BE2C (cell line): ENCODE results near the gene C16orf96.
A peak's percentile ranks its signal among the peaks of the same experiment; 100 is the strongest.

Experiments
- DNase-seq: peaks from one replicate; pipeline ENCODE4 v3.0.0-alpha.2; 2020
- H3K27me3 ChIP-seq: fragments of 250-450 bp; sonication (Bioruptor Pico); 2 replicates; pipeline ENCODE4 v1.5.1; 2020; ENCODE audit warnings: mild to moderate bottlenecking
- H3K36me3 ChIP-seq: fragments of 250-450 bp; sonication (Bioruptor Pico); 2 replicates; pipeline ENCODE4 v1.5.1; 2020; ENCODE audit warnings: mild to moderate bottlenecking
- H3K4me1 ChIP-seq: fragments of 250-450 bp; sonication (Bioruptor Pico); 2 replicates; pipeline ENCODE4 v1.5.1; 2020
- H3K4me3 ChIP-seq: 2 replicates; pipeline ENCODE4 v1.5.1; 2011; ENCODE audit warnings: low read depth, low read length
- H3K9me3 ChIP-seq: fragments of 250-450 bp; sonication (Bioruptor Pico); 2 replicates; pipeline ENCODE4 v1.5.1; 2020
- CTCF ChIP-seq: IDR thresholded peaks from 2 replicates; pipeline ENCODE4 v1.5.1; 2012; ENCODE audit warnings: mild to moderate bottlenecking, low read depth, low read length

The C16orf96 gene

GRCh38 chr16:4618645-4619418 is 62.7 kb downstream of the C16orf96 start:
- no peaks in the 10 kb centered on the region for H3K9me3 ChIP-seq
- no peak for DNase-seq
- no peaks in the 10 kb centered on the region for H3K27me3 ChIP-seq
- H3K4me1 ChIP-seq: peaks cover 8% of the 10 kb centered on the region
- H3K4me3 ChIP-seq: no peak overlapping the region
- TF ChIP-seq CTCF: no peak
- H3K36me3 ChIP-seq: no peaks in the 10 kb centered on the region

DNA sequence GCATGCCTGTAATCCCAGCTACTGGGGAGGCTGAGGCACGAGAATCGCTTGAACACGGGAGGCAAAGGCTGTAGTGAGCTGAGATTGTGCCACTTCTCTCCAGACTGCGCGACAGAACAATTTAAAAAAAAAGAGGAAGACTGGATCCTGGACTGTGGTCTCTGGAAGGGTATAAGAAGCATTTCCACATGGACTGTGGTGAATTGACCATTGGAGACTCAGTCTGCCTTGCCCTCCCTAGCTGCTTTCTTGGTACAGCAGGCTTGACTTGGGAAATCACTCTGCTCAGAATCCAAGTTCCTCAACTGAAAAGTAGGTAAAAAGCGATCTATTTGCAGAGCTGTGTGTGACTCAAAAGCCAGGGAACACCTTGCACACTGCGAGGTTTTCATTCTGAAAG is 67.5 kb downstream of the C16orf96 start:
- no peak for TF ChIP-seq CTCF
- no peaks in the 10 kb centered on the region for H3K27me3 ChIP-seq
- peaks cover 4% of the 10 kb centered on the region; the same call in 1 of the 2 replicates for H3K36me3 ChIP-seq
- H3K9me3 ChIP-seq: no peaks in the 10 kb centered on the region
- no peak for DNase-seq
- H3K4me3 ChIP-seq: no peak overlapping the region
- H3K4me1 ChIP-seq: no peaks in the 10 kb centered on the region

- Histone ChIP-seq H3K4me3 (peak within 1 kb of the TSS; percentile 94), H3K9me3 (no peaks in the 10 kb centered on the region), H3K36me3 (peaks cover 4% of the 10 kb centered on the region; the same call in 1 of the 2 replicates), H3K4me1 (no peaks in the 10 kb centered on the region), H3K27me3 (no peaks in the 10 kb centered on the region)
- peak; percentile 96 for TF ChIP-seq CTCF
- peak; percentile 97 for DNase-seq
These were observed 68.1 kb downstream of the C16orf96 start, which contains the start of gene MGRN1 for GRCh38 chr16:4624015-4624826. TSS of gene MGRN1 (plus strand) at chr16:4624826. CDS start at chr16:4624961, 135 bp downstream.

- TF ChIP-seq CTCF: no peak
- DNase-seq: peak; percentile 49
These were observed 68.9 kb downstream of the C16orf96 start for GRCh38 chr16:4624827-4625559.

DNA sequence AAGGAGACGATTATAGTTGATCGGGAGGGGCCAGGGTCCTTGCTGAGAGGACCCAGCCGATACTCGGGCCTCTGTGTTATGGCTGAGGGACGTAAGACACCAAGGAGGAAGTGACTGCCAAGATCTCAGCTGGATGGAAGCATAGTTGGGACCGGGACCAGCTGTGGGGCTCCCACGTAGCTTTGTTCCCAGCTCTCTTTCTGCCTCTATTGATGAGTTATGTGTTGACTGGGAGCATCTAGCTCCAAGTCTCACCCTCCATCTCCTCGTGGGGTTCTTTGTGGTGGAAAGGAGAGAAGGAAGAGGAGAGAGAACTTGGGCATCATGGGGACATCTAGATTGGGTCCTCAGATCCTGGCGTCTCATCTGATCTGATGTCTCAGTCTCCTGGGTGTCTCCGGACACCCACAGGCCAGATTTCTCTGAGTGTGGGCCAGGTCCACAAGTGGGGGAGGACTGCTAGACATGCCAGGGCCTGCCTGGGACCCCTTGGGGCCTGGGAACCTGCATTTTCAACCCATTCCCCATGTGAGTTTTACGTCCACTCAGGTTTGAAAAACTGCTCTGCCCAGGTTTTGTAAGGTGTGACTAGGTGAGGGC is 69.5 kb downstream of the C16orf96 start:
- Histone ChIP-seq H3K4me1 (no peaks in the 10 kb centered on the region), H3K36me3 (peaks cover 4% of the 10 kb centered on the region; the same call in 1 of the 2 replicates), H3K4me3 (peak overlapping the region; percentile 94), H3K9me3 (no peaks in the 10 kb centered on the region), H3K27me3 (no peaks in the 10 kb centered on the region)
- no peak for TF ChIP-seq CTCF
- DNase-seq: no peak

More at GRCh38 chr16:4624827-4625559, 68.9 kb downstream of the C16orf96 start:
- H3K4me1 ChIP-seq: no peaks in the 10 kb centered on the region
- H3K36me3 ChIP-seq: peaks cover 4% of the 10 kb centered on the region; the same call in 1 of the 2 replicates
- no peaks in the 10 kb centered on the region for H3K9me3 ChIP-seq
- H3K27me3 ChIP-seq: no peaks in the 10 kb centered on the region
- peak overlapping the region; percentile 94 for H3K4me3 ChIP-seq
